CD4-positive, alpha-beta memory T cell (primary cell): ENCODE results near the gene C11orf21. TPM values are rescaled to one million over a fixed set of nuclear protein-coding genes. Genes with fewer than 3 reads are reported as not detected.

Experiments used
- CTCF ChIA-PET: fragments of 350-600 bp; sonication (Branson Sonifier 250); formaldehyde crosslinking; loops from one replicate; lab custom pipeline; 2021; ENCODE audit warnings: inconsistent platforms; ENCODE audit not compliant: partially characterized antibody; lab: Charles Lee
- POLR2A ChIA-PET: fragments of 350-600 bp; sonication (Branson Sonifier 250); formaldehyde crosslinking; loops from one replicate; lab custom pipeline; 2021; ENCODE audit not compliant: partially characterized antibody; lab: Charles Lee
- DNase-seq, 5 donors: peaks; one replicate each; pipeline versions ENCODE4 v3.0.0 to v3.0.0-alpha.2; 2020 to 2022; ENCODE audit warnings: mixed read lengths in 1 of 5
- H3K27ac ChIP-seq: one replicate; pipeline ENCODE4 v1.7.0; 2013; ENCODE audit warnings: low read depth, low read length
- H3K27me3 ChIP-seq: 2 replicates; pipeline ENCODE4 v1.7.0; 2013; ENCODE audit warnings: mild to moderate bottlenecking, low read length, moderate library complexity; ENCODE audit not compliant: insufficient read depth
- H3K36me3 ChIP-seq: 2 replicates; pipeline ENCODE4 v1.7.0; 2013; ENCODE audit warnings: mild to moderate bottlenecking, low read length, moderate library complexity; ENCODE audit not compliant: insufficient read depth
- H3K4me1 ChIP-seq: 2 replicates; pipeline ENCODE4 v1.7.0; 2013; ENCODE audit warnings: mild to moderate bottlenecking, low read length, moderate library complexity; ENCODE audit not compliant: insufficient read depth
- H3K4me3 ChIP-seq, 2 donors: one replicate each; pipeline ENCODE4 v1.7.0; 2013; ENCODE audit warnings: low read length in 2 of 2, mild to moderate bottlenecking in 1 of 2
- H3K9me3 ChIP-seq, 2 donors: one replicate each; pipeline ENCODE4 v1.7.0; 2013; ENCODE audit warnings: low read length in 2 of 2, control low read depth in 1 of 2; ENCODE audit not compliant: control insufficient read depth in 1 of 2
- H3K27ac Mint-ChIP-seq, 7 donors: one replicate each; pipeline ENCODE4 v1.8.0; 2020 to 2021; ENCODE audit warnings: mixed read lengths in 7 of 7, mild to moderate bottlenecking in 6 of 7, inconsistent platforms in 3 of 7, moderate library complexity in 3 of 7
- H3K27me3 Mint-ChIP-seq, 2 donors: one replicate each; pipeline ENCODE4 v1.8.0; 2020 to 2021; ENCODE audit warnings: mixed read lengths in 2 of 2
- H3K36me3 Mint-ChIP-seq, 2 donors: one replicate each; pipeline ENCODE4 v1.8.0; 2020 to 2021; ENCODE audit warnings: mixed read lengths in 2 of 2, inconsistent platforms in 1 of 2, mild to moderate bottlenecking in 1 of 2
- H3K4me1 Mint-ChIP-seq, 4 donors: one replicate each; pipeline ENCODE4 v1.8.0; 2020 to 2021; ENCODE audit warnings: mixed read lengths in 4 of 4, mild to moderate bottlenecking in 1 of 4
- H3K4me3 Mint-ChIP-seq, 8 donors: one replicate each; pipeline ENCODE4 v1.8.0; 2020 to 2021; ENCODE audit warnings: mixed read lengths in 8 of 8, mild to moderate bottlenecking in 7 of 8, moderate library complexity in 6 of 8, inconsistent platforms in 3 of 8
- H3K9me3 Mint-ChIP-seq, 8 donors: one replicate each; pipeline ENCODE4 v1.8.0; 2020 to 2021; ENCODE audit warnings: mixed read lengths in 8 of 8, mild to moderate bottlenecking in 5 of 8, inconsistent platforms in 3 of 8, moderate library complexity in 1 of 8
- intact Hi-C: fragments of 100-400 bp; cut with micrococcal nuclease; formaldehyde crosslinking; loops from one replicate; pipeline ENCODE4 v1.15.1; 2023
- polyA plus RNA-seq, 2 donors: library from polyadenylated mRNA; unstranded; fragments of 300-500 nt; fragmentation: Illumina TruSeq; gene quantifications; one replicate each; pipeline ENCODE4 v1.2.3, GENCODE V29; 2021
- total RNA-seq, 2 experiments: library from RNA; stranded (reverse); gene quantifications; one replicate each; pipeline ENCODE4 v1.2.3, GENCODE V29; 2021

Gene C11orf21
- total and polyA plus RNA-seq, 4 experiments from 2014 or later: 9.4 to 65.6 (median 37.6) TPM

DNA sequence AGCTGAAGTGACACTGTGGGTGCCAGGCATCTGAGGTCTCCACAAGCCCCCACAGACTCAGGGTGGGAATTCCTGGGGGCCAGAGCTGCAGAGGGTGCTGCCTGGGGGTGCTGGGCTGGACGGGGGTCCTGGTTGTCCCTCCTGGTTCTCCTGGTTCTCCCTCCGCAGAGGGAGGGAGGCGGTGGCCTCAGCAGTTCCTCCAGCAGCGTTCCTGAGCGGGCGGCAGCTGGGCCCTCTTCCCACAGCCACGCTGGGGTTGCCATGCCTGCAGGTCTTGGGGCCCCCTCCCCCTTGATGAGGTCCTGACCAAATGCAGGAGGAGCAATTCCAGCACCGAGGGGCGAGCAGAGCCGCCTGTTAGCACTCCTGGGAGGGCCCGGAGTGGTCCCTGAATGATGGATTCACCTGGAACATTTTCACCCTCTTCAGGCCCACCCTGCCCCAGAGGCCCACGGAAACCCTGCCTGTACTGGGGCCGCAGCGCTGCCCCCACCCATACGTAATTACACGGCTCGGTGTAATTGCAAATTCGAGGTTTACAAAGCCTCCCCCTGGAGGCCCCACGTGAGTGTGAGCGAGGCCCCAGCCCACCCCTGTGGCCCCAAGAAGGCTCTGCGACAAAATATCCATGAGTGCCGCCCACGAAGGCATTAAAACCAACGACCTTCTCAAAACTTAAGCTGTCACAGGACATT, 635 bp downstream of the C11orf21 start:
- peak overlapping the region; percentile 34 to 63 for H3K4me3 ChIP-seq
- no peaks in the 10 kb centered on the region for H3K27me3 ChIP-seq
- no peaks in the 10 kb centered on the region for H3K9me3 Mint-ChIP-seq
- CTCF ChIA-PET: interaction anchor here (0.6 to 8.6 kb wide), 6 partner anchors 9 to 119 kb away, joined by 3 to 262 read pairs (median 4); partner anchors contain the start of gene TSSC4
- H3K9me3 ChIP-seq: no peaks in the 10 kb centered on the region
- no peak for DNase-seq
- peak overlapping the region; percentile 86 to 97 (median 96) for H3K4me3 Mint-ChIP-seq
- POLR2A ChIA-PET: interaction anchor here (0.6 to 5.6 kb wide), 13 partner anchors 10 to 1078 kb away, joined by 3 to 73 read pairs (median 4); partner anchors contain the start of genes CD81, LSP1, TSSC4 and ZNF195
- H3K36me3 ChIP-seq: no peaks in the 10 kb centered on the region
- peaks cover 28 to 75% (median 42%) of the 10 kb centered on the region in 4 donors for H3K4me1 Mint-ChIP-seq
- peak overlapping the region; percentile 90 to 95 (median 92) for H3K27ac Mint-ChIP-seq
- H3K27me3 Mint-ChIP-seq: no peaks in the 10 kb centered on the region
- intact Hi-C loops: loop anchor here (1.0 to 5.0 kb wide), 3 partner anchors 76 to 586 kb away; partner anchors contain the start of genes CD81, CDKN1C and TSSC4
- peaks cover 81% of the 10 kb centered on the region for H3K4me1 ChIP-seq
- H3K27ac ChIP-seq: peak overlapping the region; percentile 60
- H3K36me3 Mint-ChIP-seq: peaks cover 4 to 29% of the 10 kb centered on the region in 2 donors

DNA sequence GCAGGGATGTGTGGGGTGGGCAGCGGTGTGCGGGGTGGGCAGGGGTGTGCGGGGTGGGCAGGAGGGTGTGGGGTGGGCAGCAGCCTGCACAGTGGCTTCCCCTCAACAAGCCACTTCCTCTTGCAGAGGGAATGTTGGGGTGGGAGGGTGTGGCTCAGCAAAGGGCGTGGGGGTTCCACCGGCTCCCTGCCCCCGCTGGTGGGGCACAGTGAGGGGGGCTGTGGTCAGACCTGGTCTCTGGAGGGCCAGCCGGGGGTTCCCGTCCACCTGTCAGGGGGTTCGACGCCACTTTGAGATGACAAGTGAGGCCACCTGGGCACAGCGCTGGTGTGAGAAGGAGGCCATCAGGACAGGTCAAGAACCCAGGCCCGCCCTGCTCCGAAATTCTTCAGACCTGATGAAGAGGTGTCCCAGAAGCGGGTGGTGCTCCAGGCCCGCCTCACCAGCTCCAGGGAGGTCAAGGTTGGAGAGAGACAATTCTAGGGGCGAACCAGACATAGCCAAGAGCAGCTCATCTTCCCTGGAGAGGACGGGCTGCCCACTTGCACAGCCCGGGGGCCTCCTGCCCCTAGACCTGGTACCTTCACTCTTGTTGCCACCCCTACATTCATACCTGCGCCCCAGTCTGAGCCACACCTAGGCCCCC, 1.3 kb downstream of the C11orf21 start:
- Mint-ChIP-seq H3K27me3 (no peaks in the 10 kb centered on the region), H3K27ac (peak overlapping the region; percentile 78 to 95 (median 89)), H3K36me3 (peaks cover 0 to 29% of the 10 kb centered on the region in 2 donors), H3K4me3 (peak overlapping the region; percentile 86 to 97 (median 96)), H3K4me1 (peaks cover 22 to 71% (median 36%) of the 10 kb centered on the region in 4 donors), H3K9me3 (no peaks in the 10 kb centered on the region)
- intact Hi-C loops: loop anchor here (5.0 kb wide), 2 partner anchors 77 to 587 kb away; partner anchors contain the start of genes CD81 and CDKN1C
- H3K4me3 ChIP-seq: peak overlapping the region in 1 of 2 donors; percentile 63
- ChIA-PET POLR2A (interaction anchor here (1.4 to 5.2 kb wide), 6 partner anchors 10 to 1079 kb away, joined by 3 to 73 read pairs (median 16); partner anchors contain the start of genes CD81, TSSC4 and ZNF195), CTCF (interaction anchor here (1.1 to 8.6 kb wide), 3 partner anchors 100 to 120 kb away, joined by 3 to 262 read pairs (median 13); partner anchors contain the start of gene TSSC4)
- peak overlapping the region; percentile 60 for H3K27ac ChIP-seq
- no peaks in the 10 kb centered on the region for H3K9me3 ChIP-seq
- peaks cover 74% of the 10 kb centered on the region for H3K4me1 ChIP-seq
- peak in 2 of 5 donors; percentile 12 to 16 for DNase-seq
- no peaks in the 10 kb centered on the region for H3K27me3 ChIP-seq
- H3K36me3 ChIP-seq: no peaks in the 10 kb centered on the region

DNA sequence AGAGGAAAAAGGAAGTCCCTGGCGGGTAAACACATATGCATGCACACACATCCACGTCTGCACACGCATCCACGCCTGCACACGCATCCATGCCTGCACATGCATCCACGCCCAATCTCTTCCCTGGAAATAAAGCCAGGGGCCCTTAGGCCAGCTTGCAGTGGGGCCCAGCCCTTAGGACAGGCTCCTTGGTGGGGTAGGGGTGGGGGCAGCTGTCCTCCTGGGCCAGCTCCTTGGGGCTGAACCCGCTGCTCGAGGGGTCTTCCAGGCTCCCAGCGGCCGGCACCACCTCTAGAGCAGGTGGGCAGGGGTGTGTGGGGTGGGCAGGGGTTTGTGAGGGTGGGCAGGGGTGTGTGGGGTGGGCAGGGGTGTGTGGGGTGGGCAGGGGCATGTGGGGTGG, 1.9 kb downstream of the C11orf21 start:
- H3K27ac ChIP-seq: no peak overlapping the region
- DNase-seq: no peak
- Mint-ChIP-seq H3K4me1 (peaks cover 20 to 71% (median 34%) of the 10 kb centered on the region in 4 donors), H3K4me3 (peak overlapping the region in 6 of 8 donors; percentile 27 to 83 (median 66)), H3K9me3 (no peaks in the 10 kb centered on the region), H3K27me3 (no peaks in the 10 kb centered on the region), H3K36me3 (peaks cover 0 to 26% of the 10 kb centered on the region in 2 donors), H3K27ac (peak overlapping the region; percentile 22 to 86 (median 78))
- intact Hi-C loops: loop anchor here (1.0 to 5.0 kb wide), 3 partner anchors 78 to 588 kb away; partner anchors contain the start of genes CD81 and CDKN1C
- H3K9me3 ChIP-seq: no peaks in the 10 kb centered on the region
- H3K4me1 ChIP-seq: peaks cover 68% of the 10 kb centered on the region
- ChIA-PET POLR2A (interaction anchor here (3.7 to 5.2 kb wide), 2 partner anchors 100 to 121 kb away, joined by 7 to 73 read pairs; partner anchors contain the start of gene TSSC4), CTCF (interaction anchor here (1.2 to 2.7 kb wide), 3 partner anchors 101 to 121 kb away, joined by 6 to 13 read pairs (median 8); partner anchors contain the start of gene TSSC4)
- H3K27me3 ChIP-seq: no peaks in the 10 kb centered on the region
- no peak overlapping the region for H3K4me3 ChIP-seq
- no peaks in the 10 kb centered on the region for H3K36me3 ChIP-seq

DNA sequence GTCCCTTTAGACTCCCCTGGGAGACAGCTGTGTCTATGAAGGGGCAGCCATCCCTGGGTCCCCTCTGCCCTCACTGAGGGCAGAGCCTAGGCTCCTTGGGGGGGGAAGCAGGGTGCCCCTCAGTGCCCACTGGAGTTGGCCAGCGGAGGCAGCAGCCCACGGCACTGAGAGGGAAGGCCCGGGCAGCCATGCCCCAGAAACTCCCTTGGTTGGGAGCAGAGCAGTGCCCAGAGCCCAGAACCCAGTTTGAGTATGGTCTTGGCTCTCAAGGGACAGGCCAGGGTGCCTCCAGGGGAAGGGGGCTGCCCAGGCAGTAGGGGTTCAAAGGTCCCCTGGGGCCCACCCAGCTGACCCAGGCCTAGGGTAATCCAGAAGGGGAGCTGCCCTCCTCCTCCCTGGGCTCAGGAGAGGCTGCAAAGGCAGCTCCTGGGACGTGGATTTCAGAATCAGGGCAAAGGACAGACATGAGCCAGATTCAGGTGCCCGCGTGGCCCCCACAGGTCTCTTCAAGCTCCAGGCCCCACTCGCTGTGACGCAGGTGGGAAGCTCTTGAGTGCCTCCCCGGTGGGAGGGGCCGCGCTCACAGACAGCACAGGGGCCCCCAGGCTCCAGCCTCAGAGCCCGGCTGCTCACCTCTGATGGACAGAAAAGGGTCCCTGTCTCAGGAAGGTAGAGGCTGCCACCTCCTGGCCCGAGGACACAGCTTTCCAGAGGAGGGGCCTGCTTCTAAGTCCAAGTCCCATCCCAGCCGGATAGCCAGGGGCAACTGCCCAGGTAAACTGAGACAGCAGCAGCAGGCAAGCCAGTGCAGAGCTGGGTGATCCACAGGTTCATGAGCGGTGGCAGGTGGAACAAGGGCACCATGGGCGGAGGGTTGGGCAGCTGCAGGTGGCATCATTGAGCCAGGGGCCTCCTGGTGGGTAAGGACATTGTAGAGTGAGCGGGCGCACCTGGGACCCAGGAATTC, 2.6 kb downstream of the C11orf21 start:
- H3K4me1 Mint-ChIP-seq: peaks cover 20 to 69% (median 33%) of the 10 kb centered on the region in 4 donors
- peaks cover 0 to 26% of the 10 kb centered on the region in 2 donors for H3K36me3 Mint-ChIP-seq
- DNase-seq: peak in 1 of 5 donors; percentile 12
- Histone ChIP-seq H3K4me1 (peaks cover 61% of the 10 kb centered on the region), H3K27me3 (no peaks in the 10 kb centered on the region), H3K27ac (no peak overlapping the region), H3K9me3 (no peaks in the 10 kb centered on the region), H3K36me3 (no peaks in the 10 kb centered on the region), H3K4me3 (no peak overlapping the region)
- H3K9me3 Mint-ChIP-seq: no peaks in the 10 kb centered on the region
- intact Hi-C loops: loop anchor here (1.0 kb wide), 1 partner anchor 102 kb away; no protein-coding TSS in a partner anchor
- ChIA-PET CTCF (interaction anchor here (1.0 to 2.7 kb wide), 4 partner anchors 101 to 122 kb away, joined by 3 to 13 read pairs (median 7); partner anchors contain the start of gene TSSC4), POLR2A (interaction anchor here (3.7 to 5.2 kb wide), 2 partner anchors 101 to 122 kb away, joined by 7 to 73 read pairs; partner anchors contain the start of gene TSSC4)
- peak overlapping the region; percentile 22 to 86 (median 78) for H3K27ac Mint-ChIP-seq
- peak overlapping the region in 6 of 8 donors; percentile 27 to 83 (median 66) for H3K4me3 Mint-ChIP-seq
- no peaks in the 10 kb centered on the region for H3K27me3 Mint-ChIP-seq

DNA sequence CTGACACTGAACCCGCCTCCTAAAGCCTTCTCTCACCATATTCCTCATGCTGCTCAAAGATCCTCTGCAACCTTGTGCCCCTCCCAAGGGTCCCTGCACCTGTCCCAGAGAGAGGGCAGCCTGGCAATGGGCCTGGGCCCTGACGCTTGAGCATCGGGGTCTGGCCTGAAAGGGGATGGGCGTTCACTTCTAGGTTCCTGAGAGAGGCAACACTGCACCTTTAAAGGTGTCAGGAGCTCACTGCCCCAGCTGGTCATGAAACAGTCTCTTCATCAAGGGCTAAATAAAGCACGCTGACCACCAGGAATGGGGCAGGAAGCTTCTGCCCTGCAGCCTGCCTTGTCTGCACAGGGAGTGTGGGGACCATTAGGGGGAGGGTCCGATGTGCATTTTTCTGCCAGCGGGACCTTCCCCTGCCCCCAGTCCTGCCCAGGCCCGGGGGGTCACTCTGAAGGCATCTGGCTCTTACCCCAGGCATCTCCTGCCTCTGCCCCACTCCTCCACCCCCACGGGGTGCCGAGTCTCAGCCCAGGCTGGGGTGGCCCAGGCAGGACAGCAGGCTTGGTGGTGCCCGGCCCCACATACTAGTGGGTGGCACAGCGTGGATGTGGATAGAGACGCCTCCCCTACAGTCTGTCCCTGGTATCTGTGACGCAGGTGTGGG, 3.5 kb downstream of the C11orf21 start:
- Histone ChIP-seq H3K27ac (no peak overlapping the region), H3K27me3 (no peaks in the 10 kb centered on the region), H3K36me3 (no peaks in the 10 kb centered on the region), H3K9me3 (no peaks in the 10 kb centered on the region), H3K4me3 (no peak overlapping the region), H3K4me1 (peaks cover 52% of the 10 kb centered on the region)
- Mint-ChIP-seq H3K9me3 (no peaks in the 10 kb centered on the region), H3K4me1 (peaks cover 20 to 66% (median 32%) of the 10 kb centered on the region in 4 donors), H3K4me3 (peak overlapping the region in 2 of 8 donors; percentile 16 to 39), H3K36me3 (peaks cover 0 to 26% of the 10 kb centered on the region in 2 donors), H3K27ac (peak overlapping the region; percentile 37 to 88 (median 83)), H3K27me3 (no peaks in the 10 kb centered on the region)
- DNase-seq: no peak
- ChIA-PET POLR2A (interaction anchor here (1.2 to 3.7 kb wide), 2 partner anchors 102 to 123 kb away, joined by 3 to 7 read pairs; partner anchors contain the start of gene TSSC4), CTCF (interaction anchor here (1.0 to 4.3 kb wide), 4 partner anchors 7 to 122 kb away, joined by 3 to 19 read pairs (median 7); no protein-coding TSS in a partner anchor)
- intact Hi-C loops: no loop called here
